Spleen (tissue), 13 donors: ENCODE results near the gene CDC42EP5. TPM values are rescaled to one million over a fixed set of nuclear protein-coding genes. Genes with fewer than 3 reads are reported as not detected.
A peak's percentile ranks its signal among the peaks of the same experiment; 100 is the strongest.

Source experiments
- DNase-seq: peaks from one replicate; pipeline ENCODE4 v3.0.0-alpha.2; 2020
- H3K27ac ChIP-seq, 8 donors: fragments of 200-600 bp; sonication (generic) in 7 of 8; 1 replicate in 4 of 8; 2 replicates in 4 of 8; pipeline versions ENCODE4 v1.5.0 to v1.8.0; 2016 to 2021; ENCODE audit warnings: inconsistent platforms in 4 of 8, mild to moderate bottlenecking in 4 of 8, moderate library complexity in 1 of 8
- H3K27me3 ChIP-seq, 7 donors: fragments of 200-600 bp; sonication (generic) in 6 of 7; replicated peaks in 1 of 7; 1 replicate in 4 of 7; 2 replicates in 3 of 7; pipeline versions ENCODE4 v1.5.0 to v1.8.0; 2016 to 2021; ENCODE audit warnings: inconsistent platforms in 3 of 7, mild to moderate bottlenecking in 1 of 7
- H3K36me3 ChIP-seq, 6 donors: fragments of 200-600 bp; sonication (generic) in 5 of 6; 1 replicate in 4 of 6; 2 replicates in 2 of 6; pipeline versions ENCODE4 v1.5.0 to v1.8.0; 2016 to 2021; ENCODE audit warnings: inconsistent platforms in 2 of 6
- H3K4me1 ChIP-seq, 6 donors: fragments of 200-600 bp; sonication (generic) in 5 of 6; 1 replicate in 3 of 6; 2 replicates in 3 of 6; pipeline versions ENCODE4 v1.5.0 to v1.8.0; 2016 to 2021; ENCODE audit warnings: inconsistent platforms in 3 of 6
- H3K4me3 ChIP-seq, 8 donors: fragments of 200-600 bp; sonication (generic) in 7 of 8; 1 replicate in 4 of 8; 2 replicates in 4 of 8; pipeline versions ENCODE4 v1.5.0 to v1.8.0; 2016 to 2021; ENCODE audit warnings: inconsistent platforms in 4 of 8, mild to moderate bottlenecking in 4 of 8, moderate library complexity in 2 of 8
- H3K9me3 ChIP-seq, 8 donors: fragments of 200-600 bp; sonication (generic) in 7 of 8; 1 replicate in 4 of 8; 2 replicates in 4 of 8; pipeline versions ENCODE4 v1.5.0 to v1.8.0; 2016 to 2021; ENCODE audit warnings: inconsistent platforms in 4 of 8
- POLR2A ChIP-seq, 3 donors: fragments of 450-650 bp; IDR thresholded peaks; one replicate each; pipeline ENCODE4 v1.5.1; 2017; ENCODE audit warnings: antibody characterized with exemption in 3 of 3, mild to moderate bottlenecking in 1 of 3
- POLR2AphosphoS5 ChIP-seq, 3 donors: sonication (generic); formaldehyde crosslinking; IDR thresholded peaks; one replicate each; pipeline ENCODE4 v1.5.1; 2017; ENCODE audit warnings: antibody characterized with exemption in 3 of 3
- WGBS, 5 donors: extraction: QIAGEN DNeasy Blood & Tissue Kit in 3 of 5; methylation state at CpG; one replicate each; pipeline versions ENCODE4 v1.1.5 to v1.1.7; 2013 to 2018; 5-methylcytosine and 5-hydroxymethylcytosine counted together
- intact Hi-C: fragments of 100-400 bp; cut with DNase I; formaldehyde crosslinking; loops from one replicate; pipeline ENCODE4 v1.15.0; 2023; ENCODE audit warnings: low total_unique reads
- long read RNA-seq, 2 donors: transcript quantifications; one replicate each; lab custom pipeline, GENCODE V29; 2026
- polyA plus RNA-seq, 3 donors: library from polyadenylated mRNA; stranded (reverse); fragments of 200-250 nt; gene quantifications; one replicate each; pipeline ENCODE4 v1.2.1, GENCODE V29; 2013
- total RNA-seq, 7 donors: library from RNA; depleted of rRNA in 3 of 7; stranded (reverse); fragments of >200 nt in 3 of 7; fragmentation: NEBNext Ultra II Directional in 4 of 7; extraction: Animal tissue kit (Norgen Biotek cat#: 25700) in 4 of 7; gene quantifications; one replicate each; pipeline versions ENCODE4 v1.1.0 to v1.2.1, GENCODE V29; 2016 to 2021
- TF ChIP-seq, protein P1 (sequence below), 11 experiments: fragments of 200-600 bp in 7 of 11; fragments of 450-650 bp in 4 of 11; sonication (generic) in 4 of 11; IDR thresholded peaks in 8 of 11; conservative IDR thresholded peaks in 3 of 11; 1 replicate in 7 of 11; 2 replicates in 4 of 11; pipeline versions ENCODE4 v1.4.0 to v1.8.0; 2016 to 2021; ENCODE audit warnings: antibody characterized with exemption in 11 of 11, inconsistent platforms in 4 of 11, mild to moderate bottlenecking in 1 of 11
- donor health status: healthy with polysubstance abuse.
- donor health status: DM: no; HTN: no; CAD: no; lungs with moderate emphysema.
- donor health status: DM: no; HTN: no; CAD: no.
- donor health status: Bipolar disorder and iron deficiency.
- donor health status: healthy.
- donor health status: DM: no; HTN: no; CAD: no.
- donor health status: DM: yes; HTN: yes; CAD: no.

CDC42EP5 gene, protein sequence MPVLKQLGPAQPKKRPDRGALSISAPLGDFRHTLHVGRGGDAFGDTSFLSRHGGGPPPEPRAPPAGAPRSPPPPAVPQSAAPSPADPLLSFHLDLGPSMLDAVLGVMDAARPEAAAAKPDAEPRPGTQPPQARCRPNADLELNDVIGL
- total RNA-seq, result 10 to 100 TPM in 4 of 7 donors, 1 to 10 TPM in 3; 6.6 to 16.1 (median 13.4) TPM
- 10 to 100 TPM in 2 of 3 donors, 1 to 10 TPM in 1; 9.7 to 15.9 (median 12.8) TPM for polyA plus RNA-seq
- long read RNA-seq, donor 1, transcript CDC42EP5-201 (3 exons, 864 nt), result major isoform, 32 of 32 reads
- long read RNA-seq, donor 1, partial matches to known transcripts, result 0 of 32 reads
- long read RNA-seq, donor 1, other reads (novel, unspliced or antisense), result 0 of 32 reads
- long read RNA-seq, donor 2, transcript CDC42EP5-201 (3 exons, 864 nt), result major isoform, 20 of 20 reads
- long read RNA-seq, donor 2, partial matches to known transcripts, result 0 of 20 reads
- long read RNA-seq, donor 2, other reads (novel, unspliced or antisense), result 0 of 20 reads

DNA sequence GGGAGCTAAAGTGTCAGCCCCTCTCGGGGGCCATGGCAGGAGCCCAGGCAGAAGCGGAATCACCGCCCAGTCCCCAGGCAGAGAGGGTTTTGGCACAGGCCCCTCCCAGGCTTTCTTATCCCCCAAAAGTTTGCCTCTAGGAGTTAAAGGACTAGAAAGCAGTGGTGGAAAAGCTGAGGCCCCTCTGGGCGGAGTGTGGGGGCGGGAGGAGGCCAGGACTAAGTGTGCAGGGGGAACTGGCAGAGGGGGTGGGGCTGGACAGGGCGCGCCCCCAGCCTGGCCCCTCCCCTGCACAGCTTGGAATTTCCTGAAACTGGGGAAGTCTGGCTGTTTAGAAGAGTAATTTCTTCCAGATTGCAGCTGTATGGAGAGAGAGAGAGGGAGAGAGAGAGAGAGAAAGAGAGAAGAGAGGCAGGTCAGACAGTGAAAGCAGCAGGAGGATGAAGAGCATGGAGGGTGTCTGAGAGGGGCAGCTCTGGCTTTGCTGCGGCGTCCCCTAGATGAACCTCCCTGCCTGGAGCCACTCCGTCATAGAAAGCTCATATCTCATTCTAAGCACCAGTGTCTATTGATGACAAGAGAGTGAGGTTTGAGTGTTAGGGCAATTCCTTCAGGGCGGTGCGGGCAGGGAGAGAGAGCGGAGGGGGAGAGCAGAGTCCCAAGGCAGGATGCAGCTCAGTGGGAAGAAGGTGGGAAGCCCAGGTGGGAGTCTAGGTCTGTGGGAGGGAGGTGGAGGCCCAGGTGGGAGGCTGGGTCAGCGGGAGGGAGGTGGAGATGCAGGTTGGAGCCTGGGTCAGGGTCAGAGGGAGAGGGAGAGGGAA is at the start of gene CDC42EP5:
TSS of gene CDC42EP5 (minus strand) at position 226 of the 821 bp plus-strand sequence. CDS start 7,749 bp downstream, outside the sequence.
- DNase-seq, result peak; percentile 73
- Histone ChIP-seq H3K4me3 (peak within 1 kb of the TSS in 7 of 8 donors; percentile 3 to 62 (median 22)), H3K27ac (peak within 1 kb of the TSS in 7 of 8 donors; percentile 51 to 80 (median 68)), H3K36me3 (no peaks in the 10 kb centered on the region), H3K9me3 (no peaks in the 10 kb centered on the region), H3K27me3 (peaks cover 0 to 83% (median 10%) of the 10 kb centered on the region in 7 donors), H3K4me1 (peaks cover 15 to 39% (median 34%) of the 10 kb centered on the region in 6 donors)
- TF ChIP-seq, protein P1, sequence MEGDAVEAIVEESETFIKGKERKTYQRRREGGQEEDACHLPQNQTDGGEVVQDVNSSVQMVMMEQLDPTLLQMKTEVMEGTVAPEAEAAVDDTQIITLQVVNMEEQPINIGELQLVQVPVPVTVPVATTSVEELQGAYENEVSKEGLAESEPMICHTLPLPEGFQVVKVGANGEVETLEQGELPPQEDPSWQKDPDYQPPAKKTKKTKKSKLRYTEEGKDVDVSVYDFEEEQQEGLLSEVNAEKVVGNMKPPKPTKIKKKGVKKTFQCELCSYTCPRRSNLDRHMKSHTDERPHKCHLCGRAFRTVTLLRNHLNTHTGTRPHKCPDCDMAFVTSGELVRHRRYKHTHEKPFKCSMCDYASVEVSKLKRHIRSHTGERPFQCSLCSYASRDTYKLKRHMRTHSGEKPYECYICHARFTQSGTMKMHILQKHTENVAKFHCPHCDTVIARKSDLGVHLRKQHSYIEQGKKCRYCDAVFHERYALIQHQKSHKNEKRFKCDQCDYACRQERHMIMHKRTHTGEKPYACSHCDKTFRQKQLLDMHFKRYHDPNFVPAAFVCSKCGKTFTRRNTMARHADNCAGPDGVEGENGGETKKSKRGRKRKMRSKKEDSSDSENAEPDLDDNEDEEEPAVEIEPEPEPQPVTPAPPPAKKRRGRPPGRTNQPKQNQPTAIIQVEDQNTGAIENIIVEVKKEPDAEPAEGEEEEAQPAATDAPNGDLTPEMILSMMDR (IDR thresholded peaks at IDR 0.05 in 8 of 11, conservative IDR thresholded peaks at IDR 0.05 in 3 of 11), result no peak
- TF ChIP-seq POLR2A (IDR thresholded peaks at IDR 0.05) (no peak), POLR2AphosphoS5 (IDR thresholded peaks at IDR 0.05) (peak; percentile 61 to 67 (median 65))
- WGBS, 5 donors, result 9 to 14% (median 12%) methylated on average over 11 to 14 of the region's 14 CpGs
- intact Hi-C loops, result no loop called here

DNA sequence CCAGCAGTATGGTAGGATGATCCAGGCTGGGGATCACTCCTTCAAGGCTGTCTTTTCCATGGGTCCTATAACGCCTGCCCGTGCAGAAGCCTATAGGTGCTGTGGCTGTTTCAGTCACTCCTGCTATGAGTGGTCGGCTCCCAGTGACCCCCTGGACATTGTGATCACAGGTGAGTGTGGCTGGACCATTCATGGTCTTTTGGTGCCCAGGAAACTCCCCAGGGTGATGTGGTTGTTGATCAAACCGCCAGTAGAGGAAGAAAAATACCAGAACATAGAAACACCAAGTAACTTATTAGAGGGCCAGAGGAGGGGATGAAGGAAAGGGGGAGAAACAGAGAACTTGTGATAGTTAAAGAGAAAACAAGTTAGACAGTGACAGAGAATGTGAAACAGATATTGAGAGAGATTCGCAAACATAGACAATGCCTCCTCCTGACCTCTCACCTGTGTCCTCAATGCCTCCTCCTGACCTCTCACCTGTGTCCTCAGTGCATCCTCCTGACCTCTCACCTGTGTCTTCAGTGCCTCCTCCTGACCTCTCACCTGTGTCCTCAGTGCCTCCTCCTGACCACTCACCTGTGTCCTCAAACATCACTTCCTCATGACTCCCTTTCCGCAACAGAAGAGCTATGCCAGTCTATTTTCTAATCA is 48.9 kb upstream of the CDC42EP5 start:
- 66 to 80% (median 74%) methylated on average over 4 to 6 of the region's 6 CpGs for WGBS, 5 donors
- Histone ChIP-seq H3K9me3 (no peaks in the 10 kb centered on the region), H3K27ac (no peak overlapping the region), H3K4me1 (peaks cover 0 to 21% (median 10%) of the 10 kb centered on the region in 6 donors), H3K27me3 (peaks cover 0 to 52% (median 0%) of the 10 kb centered on the region in 7 donors), H3K36me3 (no peaks in the 10 kb centered on the region), H3K4me3 (no peak overlapping the region)
- intact Hi-C loops, result no loop called here
- TF ChIP-seq POLR2A (IDR thresholded peaks at IDR 0.05) (no peak), POLR2AphosphoS5 (IDR thresholded peaks at IDR 0.05) (no peak)
- TF ChIP-seq, protein P1 (IDR thresholded peaks at IDR 0.05 in 8 of 11, conservative IDR thresholded peaks at IDR 0.05 in 3 of 11), result no peak
- DNase-seq, result no peak

DNA sequence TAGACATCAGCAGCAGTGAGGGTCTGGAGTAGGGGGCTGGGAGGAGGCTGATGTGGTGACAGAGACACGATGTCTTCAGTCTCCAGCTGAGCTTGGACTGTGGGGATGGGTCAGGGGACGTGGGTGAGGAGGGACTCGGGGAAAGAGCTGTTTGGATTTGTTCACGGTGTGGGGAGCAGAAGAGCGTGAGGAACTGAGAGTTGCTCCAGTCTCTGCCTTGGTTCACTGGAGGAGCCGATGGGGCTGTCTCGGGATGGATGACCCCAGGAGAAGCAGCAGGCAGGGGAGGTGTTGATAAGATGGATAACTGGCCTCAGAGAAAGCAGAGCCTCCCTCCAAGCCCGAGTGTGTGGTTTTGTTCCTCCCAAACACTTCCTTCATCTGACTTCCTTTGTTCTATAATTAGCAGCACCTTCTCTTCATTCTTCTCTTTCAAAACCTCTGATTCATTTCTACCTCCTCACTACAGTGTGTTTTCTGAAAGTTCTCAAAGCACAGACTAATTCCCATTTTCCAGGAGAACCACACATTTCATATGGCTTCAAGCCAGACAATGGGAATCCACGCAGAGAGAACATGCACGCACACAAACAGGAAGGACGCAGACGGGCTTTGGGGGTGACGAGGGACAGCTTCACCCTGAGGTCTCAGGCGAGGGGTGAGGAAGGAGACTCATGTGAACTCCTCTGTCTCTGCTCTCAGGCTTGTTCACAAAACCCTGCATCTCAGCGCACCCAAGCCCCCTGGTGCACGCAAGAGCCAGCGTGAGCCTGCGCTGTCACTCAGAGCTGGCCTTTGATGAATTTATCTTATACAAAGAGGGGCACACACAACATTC is 48.1 kb upstream of the CDC42EP5 start:
- Histone ChIP-seq H3K36me3 (no peaks in the 10 kb centered on the region), H3K27me3 (peaks cover 0 to 57% (median 0%) of the 10 kb centered on the region in 7 donors), H3K4me3 (no peak overlapping the region), H3K27ac (no peak overlapping the region), H3K9me3 (no peaks in the 10 kb centered on the region), H3K4me1 (peaks cover 0 to 21% (median 10%) of the 10 kb centered on the region in 6 donors)
- intact Hi-C loops, result no loop called here
- 15 to 24% (median 22%) methylated on average over 14 to 18 of the region's 18 CpGs for WGBS, 5 donors
- TF ChIP-seq POLR2AphosphoS5 (IDR thresholded peaks at IDR 0.05), result no peak
- TF ChIP-seq POLR2A (IDR thresholded peaks at IDR 0.05), result no peak
- TF ChIP-seq, protein P1 (IDR thresholded peaks at IDR 0.05 in 8 of 11, conservative IDR thresholded peaks at IDR 0.05 in 3 of 11), result no peak
- DNase-seq, result no peak
